Stimulated activated CD4-positive, alpha-beta T cell treated with anti-CD3 and anti-CD28 coated beads, Interleukin-15, amount 100 ng/mL, for 48 hours (primary cell): ENCODE results near the gene OSBPL6.
A peak's percentile ranks its signal among the peaks of the same experiment; 100 is the strongest.
"Not testable (repeated sequence)": the region's sequence is repeated elsewhere in the genome, so short reads cannot be mapped to it uniquely, and the experiment has no call there.

Source experiments
- DNase-seq, 2 donors: peaks; one replicate each; pipeline ENCODE4 v3.0.0-alpha.2; 2020; ENCODE audit warnings: low read depth in 2 of 2

Gene OSBPL6

DNA sequence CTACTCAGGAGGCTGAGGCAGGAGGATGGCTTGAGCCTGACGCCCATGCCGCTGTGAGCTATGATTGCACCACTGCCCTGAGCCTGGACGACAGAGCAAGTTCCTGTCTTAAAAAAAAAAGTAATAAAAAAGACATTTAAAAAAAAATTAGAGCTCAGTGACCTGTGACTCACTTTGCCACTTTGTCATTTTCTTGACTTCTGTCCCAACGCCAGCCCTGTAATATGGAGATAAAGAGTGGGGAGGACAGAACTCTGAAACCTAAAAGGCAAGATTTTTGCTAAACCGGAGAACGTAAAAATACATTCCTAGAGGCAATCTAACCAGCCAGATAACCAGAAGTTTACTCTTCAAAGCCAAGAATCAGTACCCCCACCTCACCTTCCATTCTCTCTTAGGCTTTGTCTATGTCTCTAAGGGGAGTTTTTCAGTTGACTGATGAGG, 207.7 kb downstream of the OSBPL6 start:
- no peak for DNase-seq

DNA sequence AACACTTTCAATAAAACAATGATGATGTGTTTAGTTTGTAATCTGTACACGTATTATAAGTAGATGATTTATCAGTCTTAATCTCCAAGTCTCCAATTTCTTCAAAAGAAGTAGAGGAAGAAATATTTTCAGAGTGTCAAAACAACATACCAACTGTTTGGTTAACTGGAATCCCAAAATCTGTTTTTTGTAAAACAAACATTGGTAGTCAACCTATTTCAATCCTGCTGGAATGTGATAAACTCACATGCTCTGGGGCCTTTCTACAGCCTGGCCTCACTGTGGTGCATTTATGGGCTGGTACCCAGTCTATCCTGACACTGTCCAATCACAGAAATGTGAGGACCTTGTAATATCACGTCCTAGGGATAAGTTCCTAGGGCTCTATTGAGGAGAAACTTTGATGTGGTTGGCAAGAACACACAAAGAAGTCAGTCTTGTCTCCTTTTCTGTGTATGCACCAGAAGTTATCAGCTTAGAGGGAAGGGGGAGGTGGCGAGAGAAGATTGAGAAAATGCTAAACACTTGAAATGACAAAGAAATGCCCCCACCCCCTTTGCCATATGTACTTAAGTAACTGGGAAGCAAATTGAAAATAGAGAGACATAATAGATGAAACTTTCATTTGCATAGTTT, 209.5 kb downstream of the OSBPL6 start:
- no peak for DNase-seq

DNA sequence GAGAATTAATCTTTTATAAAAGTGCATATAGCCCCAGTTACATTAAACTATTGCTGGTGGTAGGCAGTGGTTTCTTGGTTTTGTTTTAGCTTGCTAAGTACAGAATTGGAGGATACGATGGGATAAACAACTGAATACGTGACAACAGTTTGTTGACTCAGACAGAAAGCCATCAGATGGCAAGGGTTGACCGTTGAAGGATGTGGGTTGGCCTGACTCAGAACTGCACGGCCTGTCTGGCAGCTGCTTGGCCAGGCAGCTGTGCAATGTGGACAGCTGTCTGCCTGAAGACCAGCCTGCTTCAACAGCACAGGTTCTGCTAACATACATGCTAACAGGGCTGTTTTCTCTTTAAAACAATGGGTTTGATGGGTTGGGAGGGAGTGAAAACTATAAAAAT, 210.1 kb downstream of the OSBPL6 start:
- no peak for DNase-seq

DNA sequence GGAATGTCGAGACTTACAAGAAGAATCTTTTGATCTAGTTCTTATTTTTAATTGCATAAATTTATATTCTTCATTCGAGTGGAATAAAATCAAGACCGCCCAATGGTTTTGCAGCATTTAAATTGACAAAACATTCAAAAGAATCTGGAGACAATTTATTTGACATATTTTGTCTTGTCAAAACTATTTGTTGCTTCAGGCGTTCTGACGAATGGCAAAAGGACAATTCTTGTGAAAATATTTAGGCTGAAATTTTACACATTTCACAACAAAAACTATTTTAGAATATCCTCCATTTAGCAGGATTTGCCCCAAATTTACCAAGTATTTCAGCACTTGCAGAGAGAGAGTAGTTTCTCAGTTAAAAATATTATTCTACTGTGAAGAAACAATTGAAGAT, 214.9 kb downstream of the OSBPL6 start:
- no peak for DNase-seq

DNA sequence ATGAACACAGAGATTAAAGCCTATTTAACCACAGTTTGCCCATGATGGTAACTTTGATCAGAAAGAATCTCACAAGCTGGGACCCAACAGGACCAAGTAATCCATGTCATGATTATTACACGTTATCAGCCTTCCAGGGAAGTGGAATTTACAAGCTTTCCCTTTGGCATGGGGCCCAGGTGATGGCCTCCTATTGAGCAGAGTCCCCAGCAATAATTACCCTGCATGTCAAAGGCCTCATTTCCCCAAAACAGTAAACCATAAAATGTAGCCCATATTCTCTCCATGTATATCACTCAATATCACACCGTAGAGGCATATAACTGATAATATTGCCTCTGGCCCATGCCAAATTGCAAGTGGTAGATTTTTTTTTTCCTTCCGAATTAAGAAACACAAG, 217.7 kb downstream of the OSBPL6 start:
- DNase-seq: no peak

DNA sequence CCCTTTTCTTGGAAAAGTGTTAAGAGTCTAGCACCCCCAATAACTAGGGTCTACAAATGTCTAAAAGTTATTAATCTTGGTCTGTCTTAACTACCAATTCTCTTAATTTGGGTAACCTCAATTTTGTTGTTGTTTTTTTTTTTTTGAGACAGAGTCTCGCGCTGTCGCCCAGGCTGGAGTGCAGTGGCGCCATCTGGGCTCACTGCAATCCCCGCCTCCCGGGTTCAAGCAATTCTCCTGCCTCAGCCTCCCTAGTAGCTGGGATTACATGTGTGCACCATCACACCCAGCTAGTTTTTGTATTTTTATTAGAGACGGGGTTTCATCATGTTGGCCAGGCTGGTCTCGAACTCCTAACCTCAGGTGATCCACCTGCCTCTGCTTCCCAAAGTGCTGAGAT, 218.1 kb downstream of the OSBPL6 start:
- DNase-seq: not testable (repeated sequence)

DNA sequence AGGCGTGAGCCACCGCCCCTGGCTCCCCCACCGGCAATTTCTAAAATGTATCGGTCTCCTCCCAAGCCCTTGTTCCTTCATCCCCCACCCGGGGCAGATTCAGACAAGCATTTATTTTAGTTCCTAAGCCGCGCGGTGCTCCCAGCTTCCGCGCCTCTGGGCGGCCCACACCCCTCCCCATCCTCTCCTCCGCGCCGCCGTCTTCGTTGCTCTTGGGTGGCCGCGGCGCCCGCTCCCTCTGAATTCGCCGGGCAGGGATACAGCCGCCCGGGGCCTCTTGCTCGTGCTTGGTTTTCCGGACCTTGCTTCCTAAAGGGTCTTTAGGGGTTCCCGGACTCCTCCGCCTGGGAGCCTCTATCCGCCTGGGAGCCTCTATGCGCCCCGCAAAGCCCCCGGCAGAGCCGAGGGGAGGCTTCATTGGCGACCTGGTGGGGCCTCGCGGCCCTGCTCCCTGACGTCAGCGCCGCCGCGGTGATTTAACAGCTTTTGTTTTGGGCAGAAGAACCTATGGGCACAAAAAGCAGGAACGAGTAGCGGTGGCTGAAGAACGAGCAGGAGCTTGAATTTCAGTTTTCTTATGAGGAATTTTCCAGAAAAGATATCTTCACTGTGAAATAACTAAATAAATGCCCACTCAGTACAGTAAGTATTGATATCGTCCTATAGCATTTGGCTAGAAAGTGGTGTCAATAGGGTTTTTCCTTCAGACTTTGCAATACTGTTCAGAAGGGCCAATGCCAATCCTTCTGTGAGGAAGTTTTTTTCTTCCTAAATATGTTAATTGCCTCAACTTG, 219.4 kb downstream of the OSBPL6 start:
- DNase-seq: peak; percentile 57 to 66

DNA sequence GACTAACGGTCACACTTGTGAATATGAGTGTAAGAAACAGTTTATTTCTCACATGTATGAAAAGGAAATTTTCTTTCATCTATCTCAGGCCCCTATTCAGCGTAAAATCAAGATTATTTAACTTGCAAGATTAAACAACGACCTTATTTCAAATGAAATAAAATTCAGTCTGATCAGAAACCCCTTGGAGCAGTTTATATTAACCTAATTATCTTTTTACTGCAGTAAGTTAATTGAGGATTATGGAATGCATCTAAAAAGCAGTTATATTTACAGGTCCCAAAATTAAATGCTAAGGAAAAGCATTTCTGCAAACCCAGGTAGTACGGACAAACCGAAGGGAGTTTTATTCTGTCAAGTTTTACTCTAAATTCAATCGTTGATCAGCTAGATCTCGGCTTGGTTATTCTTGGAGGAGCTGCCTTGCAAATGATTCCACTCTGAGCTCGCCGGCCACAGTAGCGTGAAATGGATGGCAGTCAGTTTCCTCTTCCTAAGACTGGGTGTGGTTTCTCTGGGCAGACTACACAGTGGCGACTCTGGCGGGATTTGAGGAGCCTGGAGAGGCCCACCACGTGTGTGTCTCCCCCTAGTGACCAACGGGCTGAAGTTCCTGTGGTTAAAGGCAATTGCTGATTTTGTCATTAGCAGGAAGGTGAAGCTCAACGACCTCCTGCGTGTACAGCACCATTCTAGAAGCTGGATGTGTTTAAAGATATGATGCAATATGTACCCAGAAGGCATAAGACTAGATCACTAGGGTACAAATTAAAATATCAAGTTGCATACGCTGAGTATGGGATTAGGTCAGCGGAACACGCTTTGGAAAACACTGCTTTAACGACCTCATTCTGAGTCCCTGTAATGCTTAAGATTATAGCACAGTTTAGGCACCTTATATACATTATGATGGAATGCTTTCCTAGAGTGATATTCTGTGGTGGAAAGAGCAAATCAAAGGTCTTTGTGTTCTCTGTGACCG, 220.2 kb downstream of the OSBPL6 start:
- peak; percentile 69 to 74 for DNase-seq

DNA sequence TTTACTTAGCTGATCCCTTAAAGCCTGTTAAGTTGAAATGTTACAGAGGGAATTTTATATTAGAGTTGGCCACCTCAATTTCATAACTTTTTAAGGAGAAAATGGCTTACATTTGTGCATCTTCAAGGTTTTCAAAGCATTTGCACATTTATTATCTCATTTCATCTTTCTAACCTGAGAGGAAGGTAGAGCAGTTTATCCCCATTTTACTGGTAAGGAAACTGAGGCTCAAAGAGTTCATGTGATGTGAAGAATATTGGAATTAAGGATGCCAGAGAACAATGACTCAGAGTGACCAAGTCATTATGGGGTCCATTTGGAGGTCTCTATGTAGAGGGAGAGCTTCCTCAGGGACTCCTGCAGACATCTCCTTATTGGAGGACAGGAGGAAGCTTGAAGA, 221.7 kb downstream of the OSBPL6 start:
- DNase-seq: no peak

DNA sequence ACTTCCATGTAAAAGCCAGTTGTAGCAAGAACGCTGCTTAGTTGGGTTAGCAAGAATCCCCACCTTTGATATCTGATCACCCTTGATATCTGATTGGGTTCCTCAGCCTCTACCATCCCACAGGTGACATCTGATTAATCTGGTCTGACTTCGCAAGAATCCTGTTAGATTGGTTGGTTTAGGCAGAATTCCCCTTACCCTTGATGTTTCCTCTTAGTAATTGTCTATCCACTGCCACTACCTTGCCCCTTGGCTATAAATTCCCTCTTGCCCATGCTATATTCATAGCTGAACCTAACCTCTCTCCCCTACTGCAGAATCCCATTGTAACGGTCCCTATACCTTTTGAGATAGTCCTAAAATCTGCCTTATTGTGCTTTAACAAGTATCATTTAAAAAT, 223.6 kb downstream of the OSBPL6 start:
- no peak for DNase-seq

DNA sequence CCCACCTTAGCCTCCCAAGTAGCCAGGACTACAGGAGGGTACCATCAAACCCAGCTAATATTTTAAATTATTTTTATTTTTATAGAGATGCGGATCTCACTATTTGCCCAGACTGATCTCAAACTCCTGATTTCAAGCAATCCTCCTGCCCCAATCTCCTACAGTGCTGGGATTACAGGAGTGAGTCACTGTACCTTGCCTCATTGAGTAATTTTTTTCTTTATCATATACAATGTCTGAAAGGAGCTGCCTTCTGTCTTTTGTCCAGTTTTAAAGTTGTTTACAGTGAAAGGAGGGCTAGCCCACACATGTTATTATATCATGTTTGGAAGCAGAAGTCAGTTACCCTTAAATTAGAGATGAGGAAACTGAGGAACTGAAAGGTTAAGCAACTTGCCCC, 224.1 kb downstream of the OSBPL6 start:
- no peak for DNase-seq

DNA sequence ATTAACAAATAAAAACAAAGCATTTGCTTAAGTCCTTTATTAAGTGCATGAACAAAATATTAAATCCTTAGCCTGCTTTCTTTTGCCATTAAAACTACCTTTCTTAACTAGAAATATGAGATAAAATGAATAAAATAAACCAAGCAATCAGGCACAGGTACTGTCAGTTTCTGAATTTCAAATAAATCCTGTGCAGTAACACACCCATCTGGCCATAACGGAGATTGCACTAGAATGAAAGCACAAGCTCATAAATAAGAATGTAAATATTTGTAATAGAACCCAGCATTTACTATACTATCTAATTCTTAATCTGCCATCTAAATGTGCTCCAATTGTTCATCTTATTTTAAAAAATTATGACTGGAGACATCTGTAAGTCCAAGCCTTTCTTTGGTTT, 224.8 kb downstream of the OSBPL6 start:
- no peak for DNase-seq

DNA sequence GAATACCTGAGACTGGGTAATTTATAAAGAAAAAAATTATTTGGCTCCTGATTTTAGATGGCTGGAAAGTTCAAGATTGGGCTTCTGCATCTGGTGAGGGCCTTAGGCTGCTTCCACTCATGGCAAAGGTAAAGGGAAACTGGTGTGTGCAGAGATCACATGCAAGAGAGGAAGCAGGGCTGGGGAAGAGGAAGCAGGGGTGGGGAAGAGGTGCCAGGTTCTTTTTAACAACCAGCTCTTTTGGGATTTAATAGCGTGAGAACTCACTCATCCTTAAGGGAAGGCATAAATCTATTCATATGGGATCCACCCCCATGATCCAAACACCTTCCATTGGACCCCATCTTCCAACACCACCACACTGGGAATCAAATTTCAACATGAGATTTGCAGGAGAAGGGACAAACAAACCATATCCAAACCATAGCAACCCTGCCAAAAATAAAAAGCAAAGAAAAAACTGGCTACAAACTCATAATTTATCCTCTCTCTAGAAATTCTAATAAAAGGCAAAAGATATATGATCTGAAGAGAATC, 226.2 kb downstream of the OSBPL6 start:
- no peak for DNase-seq

DNA sequence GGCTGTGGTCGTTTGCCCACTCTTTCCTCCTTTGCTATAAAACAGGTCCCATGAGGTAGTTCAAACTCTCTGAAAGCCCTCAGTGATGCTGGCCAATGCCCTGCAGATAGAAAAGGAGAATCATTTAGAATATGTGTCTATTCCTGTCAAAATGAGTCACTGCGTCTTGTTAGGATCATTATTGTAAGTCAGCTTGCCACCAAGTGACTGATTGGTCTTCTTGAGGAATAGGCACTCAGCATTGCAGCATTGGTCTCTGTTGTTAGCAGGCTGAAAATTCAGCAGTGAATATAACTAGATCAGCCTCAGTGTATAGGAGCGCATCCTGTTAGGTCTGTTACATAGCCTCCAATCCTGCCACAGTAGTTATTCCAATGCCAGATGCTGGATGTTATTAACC, 227.8 kb downstream of the OSBPL6 start:
- no peak for DNase-seq

DNA sequence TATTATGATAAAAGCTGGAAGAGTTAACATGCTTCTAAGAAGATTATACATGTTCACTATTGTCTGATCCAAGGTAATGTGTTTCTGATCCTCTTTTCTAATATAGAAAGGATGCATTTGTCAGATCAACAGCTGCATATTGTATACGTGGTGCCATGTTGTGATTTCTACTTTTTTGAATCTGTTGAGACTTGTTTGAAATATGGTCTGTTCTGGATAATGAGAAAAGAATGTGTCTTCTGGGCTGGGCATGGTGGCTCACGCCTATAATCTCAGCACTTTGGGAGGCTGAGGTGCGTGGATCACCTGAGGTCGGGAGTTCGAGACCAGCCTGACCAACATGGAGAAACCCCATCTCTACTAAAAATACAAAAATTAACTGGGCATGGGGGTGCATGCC, 229.4 kb downstream of the OSBPL6 start:
- not testable (repeated sequence) for DNase-seq

DNA sequence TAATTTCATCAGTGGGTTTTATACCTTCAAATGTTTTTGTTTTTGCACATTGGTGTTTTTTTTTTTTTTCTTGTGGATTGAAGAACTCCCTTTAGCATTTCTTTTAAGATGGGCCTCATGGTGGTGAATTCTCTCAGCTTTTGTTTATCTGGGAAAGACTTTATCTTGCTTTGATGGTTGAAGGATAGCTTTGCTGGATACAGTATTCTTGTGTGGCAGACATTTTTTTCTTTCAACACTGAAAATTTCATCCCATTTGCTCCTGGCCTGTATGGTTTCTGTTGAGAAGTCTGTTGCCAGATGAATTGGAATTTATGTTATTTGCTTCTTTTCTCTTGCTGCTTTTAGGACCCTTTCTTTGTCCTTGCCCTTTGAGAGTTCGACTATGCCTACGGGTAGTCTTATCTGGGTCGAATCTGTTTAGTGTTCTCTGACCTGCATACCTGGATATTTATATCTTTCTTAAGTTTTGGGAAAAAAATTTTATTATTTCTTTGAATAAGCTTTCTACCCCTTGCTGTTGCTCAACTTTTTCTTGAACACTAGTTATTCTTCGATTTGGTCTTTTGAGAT, 231.0 kb downstream of the OSBPL6 start:
- DNase-seq: no peak

DNA sequence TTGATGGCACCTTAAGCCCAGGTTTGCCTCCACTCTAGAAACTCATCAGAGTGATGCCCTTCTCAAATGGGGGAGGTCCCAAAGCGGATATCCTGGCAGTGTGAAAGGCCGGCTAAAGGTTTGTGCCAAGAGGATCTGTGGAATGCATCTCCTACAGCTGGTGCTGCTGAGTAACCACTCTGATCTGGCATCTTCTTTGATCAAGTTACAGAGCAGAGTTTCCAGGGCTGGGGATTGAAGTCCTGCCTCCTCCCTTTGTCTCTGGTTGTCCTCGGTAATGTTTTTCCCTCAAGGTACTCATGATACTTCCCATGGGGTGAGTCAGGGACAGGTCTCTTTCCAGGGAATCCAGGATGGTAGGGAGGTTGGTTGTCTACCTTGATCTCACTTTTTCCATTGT, 232.1 kb downstream of the OSBPL6 start:
- no peak for DNase-seq

DNA sequence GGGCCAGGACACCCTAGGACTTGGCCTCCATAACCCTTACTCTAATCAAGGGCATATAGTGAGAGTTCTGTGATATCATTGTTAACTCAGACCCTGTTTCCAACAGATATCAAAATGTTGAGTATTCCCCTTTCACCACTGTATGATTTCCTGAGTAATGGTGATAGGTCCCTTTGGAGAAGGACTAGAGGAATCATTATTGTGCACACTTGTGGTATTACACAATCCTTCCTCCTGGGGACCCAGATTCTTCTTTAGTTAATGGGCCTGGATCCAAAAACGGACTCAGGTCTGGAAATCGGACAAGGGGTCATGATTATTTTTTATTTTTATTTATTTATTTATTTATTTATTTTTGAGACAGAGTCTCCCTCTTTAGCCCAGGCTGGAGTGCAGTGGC, 233.1 kb downstream of the OSBPL6 start:
- DNase-seq: no peak

DNA sequence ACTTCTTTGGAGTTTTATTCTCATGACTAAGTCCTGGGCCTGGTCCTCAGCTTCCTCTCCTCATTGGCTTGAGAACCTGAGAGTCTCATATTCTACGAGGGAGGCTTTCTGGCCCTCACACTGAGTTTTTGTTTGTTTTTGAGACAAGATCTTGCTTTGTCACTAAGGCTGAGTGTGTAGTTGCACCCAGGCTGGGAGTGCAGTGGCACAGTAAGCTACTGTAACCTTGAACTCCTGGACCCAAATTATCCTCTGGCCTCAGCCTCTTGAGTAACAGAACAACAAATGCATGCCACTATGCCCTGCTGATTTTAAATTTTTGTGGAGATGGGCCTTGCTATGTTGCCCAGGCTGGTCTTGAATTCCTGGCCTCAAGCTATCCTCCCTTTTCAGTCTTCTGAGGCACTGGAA, 234.1 kb downstream of the OSBPL6 start:
- no peak for DNase-seq

DNA sequence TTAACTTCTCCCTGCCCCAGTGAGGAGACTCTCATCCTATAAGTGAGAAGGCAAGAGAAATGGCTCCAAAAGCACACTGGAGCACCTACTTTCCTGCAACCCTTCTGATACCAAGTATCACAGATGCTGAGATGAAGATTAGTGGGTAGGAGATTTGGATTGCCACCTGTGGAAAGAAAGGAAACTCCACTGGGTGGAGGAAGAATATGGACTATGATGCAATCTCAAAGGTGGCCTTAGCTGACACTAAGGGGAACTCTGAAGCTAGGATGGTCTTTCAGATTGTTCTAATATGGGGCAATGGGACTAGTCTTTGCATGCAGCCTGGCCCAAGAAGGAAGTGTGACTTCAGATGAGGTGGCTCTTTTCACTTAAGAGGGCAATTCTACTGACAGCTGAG, 235.0 kb downstream of the OSBPL6 start:
- no peak for DNase-seq

DNA sequence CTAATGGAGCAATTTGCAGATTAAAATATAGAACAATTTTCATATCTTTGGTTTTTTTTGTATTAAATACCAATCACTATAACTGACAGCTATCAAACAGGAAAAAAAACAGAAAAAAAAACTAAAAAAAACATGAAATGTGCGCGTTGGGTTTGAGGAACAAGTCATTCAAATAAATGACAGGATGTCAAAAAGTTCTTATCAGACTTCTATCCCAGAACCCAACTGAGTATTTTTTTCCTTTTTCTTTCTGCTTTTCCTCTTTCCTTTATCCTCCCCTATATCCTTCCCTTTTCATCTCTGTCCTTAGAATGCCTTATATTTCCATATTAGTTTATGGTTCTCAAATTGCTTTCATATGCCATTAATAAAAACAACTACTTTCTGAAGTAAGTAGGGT, 242.3 kb downstream of the OSBPL6 start:
- DNase-seq: no peak

DNA sequence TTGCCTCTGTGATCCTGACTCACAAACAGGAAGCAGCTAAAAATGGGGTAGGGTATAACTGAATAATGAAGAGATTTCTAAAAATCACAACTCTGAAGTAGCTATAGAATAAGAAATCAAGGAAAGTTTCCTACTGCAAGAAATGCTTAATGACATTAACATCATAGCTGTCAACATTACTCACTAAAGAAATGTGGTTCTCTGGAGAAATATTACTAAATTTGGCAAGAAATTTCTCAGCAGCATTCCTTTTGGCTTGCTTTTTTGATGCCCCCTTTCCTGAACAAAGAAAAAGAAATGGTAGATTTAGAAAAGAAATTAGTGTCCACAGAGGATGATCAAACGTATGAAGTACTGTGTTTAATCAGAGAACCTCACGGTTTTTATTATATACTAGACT, 247.1 kb downstream of the OSBPL6 start:
- DNase-seq: no peak
